DOHH2 (cell line): Measurements from ENCODE around the gene ARL1.
A peak's percentile ranks its signal among the peaks of the same experiment; 100 is the strongest.
"Not testable (repeated sequence)": the region's sequence is repeated elsewhere in the genome, so short reads cannot be mapped to it uniquely, and the experiment has no call there.

Source experiments
- H3F3A ChIP-seq: fragments of 200-600 bp; sonication (generic), shearing (Covaris generic); 2 replicates; pipeline ENCODE4 v1.6.0; 2016; ENCODE audit warnings: antibody characterized with exemption, mild to moderate bottlenecking; ENCODE audit not compliant: control insufficient read depth, insufficient read depth
- H3K27ac ChIP-seq: fragments of 200-600 bp; sonication (generic); 2 replicates; pipeline ENCODE4 v1.5.1; 2014; ENCODE audit warnings: low read depth, mild to moderate bottlenecking, low read length, moderate library complexity
- H3K27me3 ChIP-seq: fragments of 200-600 bp; sonication (generic); 2 replicates; pipeline ENCODE4 v1.6.1; 2014; ENCODE audit warnings: mild to moderate bottlenecking, low read length, mixed read lengths; ENCODE audit not compliant: control insufficient read depth
- H3K36me3 ChIP-seq: fragments of 200-600 bp; sonication (generic); 2 replicates; pipeline ENCODE4 v1.6.1; 2014; ENCODE audit warnings: mild to moderate bottlenecking, low read length, moderate library complexity, mixed read lengths; ENCODE audit not compliant: control insufficient read depth
- H3K4me1 ChIP-seq: fragments of 200-600 bp; sonication (generic); 2 replicates; pipeline ENCODE4 v1.6.1; 2014; ENCODE audit warnings: mild to moderate bottlenecking, low read length, mixed read lengths; ENCODE audit not compliant: control insufficient read depth
- H3K4me2 ChIP-seq: fragments of 200-600 bp; sonication (generic); 2 replicates; pipeline ENCODE4 v1.6.0; 2014; ENCODE audit warnings: mild to moderate bottlenecking, low read length, moderate library complexity
- H3K4me3 ChIP-seq: fragments of 200-600 bp; sonication (generic); 2 replicates; pipeline ENCODE4 v1.5.1; 2014; ENCODE audit warnings: mild to moderate bottlenecking, low read length, mixed read lengths
- H3K79me2 ChIP-seq: fragments of 200-600 bp; sonication (generic); 2 replicates; pipeline ENCODE4 v1.6.1; 2014; ENCODE audit warnings: mild to moderate bottlenecking, low read length, mixed read lengths; ENCODE audit not compliant: control insufficient read depth
- H3K9me2 ChIP-seq: fragments of 200-600 bp; sonication (generic); replicated peaks from 2 replicates; pipeline ENCODE4 v1.6.1; 2014; ENCODE audit warnings: mild to moderate bottlenecking, low read length, mixed read lengths; ENCODE audit not compliant: control insufficient read depth
- H3K9me3 ChIP-seq: fragments of 200-600 bp; sonication (generic); 2 replicates; pipeline ENCODE4 v1.6.1; 2014; ENCODE audit warnings: antibody characterized with exemption, low read length, mixed read lengths; ENCODE audit not compliant: control insufficient read depth, insufficient read depth
- H4K20me1 ChIP-seq: fragments of 200-600 bp; sonication (generic); 2 replicates; pipeline ENCODE4 v1.6.0; 2014; ENCODE audit warnings: low read depth, mild to moderate bottlenecking, antibody characterized with exemption, low read length, moderate library complexity; ENCODE audit not compliant: control insufficient read depth, insufficient read depth
- CTCF ChIP-seq: fragments of 200-600 bp; sonication (generic); IDR thresholded peaks from one replicate; pipeline ENCODE4 v1.5.1; 2014; ENCODE audit warnings: antibody characterized with exemption, mild to moderate bottlenecking, low read depth, low read length; ENCODE audit not compliant: poor library complexity, severe bottlenecking
- EZH2phosphoT487 ChIP-seq: fragments of 200-600 bp; sonication (generic); IDR thresholded peaks from 2 replicates; pipeline ENCODE4 v1.6.1; 2017; ENCODE audit warnings: borderline replicate concordance, mild to moderate bottlenecking, antibody characterized with exemption, low read length, moderate library complexity, mixed read lengths

The ARL1 gene

GRCh38 chr12:101415228-101415627 lies 7.7 kb upstream of the ARL1 start:
- Histone ChIP-seq H3F3A (no peaks in the 10 kb centered on the region), H4K20me1 (no peaks in the 10 kb centered on the region), H3K9me2 (no peaks in the 10 kb centered on the region), H3K4me3 (no peak overlapping the region), H3K9me3 (no peaks in the 10 kb centered on the region), H3K36me3 (no peaks in the 10 kb centered on the region), H3K27me3 (no peaks in the 10 kb centered on the region), H3K4me1 (no peaks in the 10 kb centered on the region), H3K4me2 (no peak overlapping the region), H3K27ac (no peak overlapping the region), H3K79me2 (no peaks in the 10 kb centered on the region)
- no peak for TF ChIP-seq CTCF
- TF ChIP-seq EZH2phosphoT487: no peak

GRCh38 chr12:101414533-101415119 lies 7.1 kb upstream of the ARL1 start:
- Histone ChIP-seq H4K20me1 (no peaks in the 10 kb centered on the region), H3K79me2 (no peaks in the 10 kb centered on the region), H3K9me2 (no peaks in the 10 kb centered on the region), H3K4me3 (no peak overlapping the region), H3F3A (no peaks in the 10 kb centered on the region), H3K4me1 (no peaks in the 10 kb centered on the region), H3K4me2 (no peak overlapping the region), H3K27me3 (no peaks in the 10 kb centered on the region), H3K27ac (no peak overlapping the region), H3K9me3 (no peaks in the 10 kb centered on the region), H3K36me3 (no peaks in the 10 kb centered on the region)
- no peak for TF ChIP-seq EZH2phosphoT487
- peak; percentile 73 for TF ChIP-seq CTCF

- H3K4me2 ChIP-seq, H3F3A ChIP-seq, H3K4me3 ChIP-seq, H3K27ac ChIP-seq, H4K20me1 ChIP-seq, H3K9me2 ChIP-seq, H3K9me3 ChIP-seq, H3K36me3 ChIP-seq, H3K27me3 ChIP-seq: not testable (repeated sequence)
- Histone ChIP-seq H3K4me1 (peaks cover 14% of the 10 kb centered on the region), H3K79me2 (peaks cover 38% of the 10 kb centered on the region)
Observed at GRCh38 chr12:101410169-101410568, 2.6 kb upstream of the ARL1 start.

GRCh38 chr12:101407049-101407435 lies 530 bp downstream of the ARL1 start:
- peak overlapping the region; percentile 96 for H3K4me2 ChIP-seq
- no peak for TF ChIP-seq CTCF
- no peak for TF ChIP-seq EZH2phosphoT487
- H3K9me2 ChIP-seq: no peaks in the 10 kb centered on the region
- H3K79me2 ChIP-seq: peaks cover 54% of the 10 kb centered on the region
- H3K4me3 ChIP-seq: peak overlapping the region; percentile 100
- no peaks in the 10 kb centered on the region for H3K27me3 ChIP-seq
- no peaks in the 10 kb centered on the region for H3F3A ChIP-seq
- H3K4me1 ChIP-seq: peaks cover 17% of the 10 kb centered on the region
- 0 out of 2 replicates have a peak, but pooled peaks cover 4% of the 10 kb centered on the region for H4K20me1 ChIP-seq
- peaks cover 10% of the 10 kb centered on the region for H3K36me3 ChIP-seq
- peak overlapping the region; percentile 60; the same call in 1 of the 2 replicates for H3K27ac ChIP-seq
- no peaks in the 10 kb centered on the region for H3K9me3 ChIP-seq

GRCh38 chr12:101391181-101391580 lies 16.4 kb downstream of the ARL1 start:
- not testable (repeated sequence) for H3K4me3 ChIP-seq, H3K9me2 ChIP-seq, H3K9me3 ChIP-seq, H3K4me1 ChIP-seq, H3K27me3 ChIP-seq, H3K27ac ChIP-seq, H3K79me2 ChIP-seq, H3F3A ChIP-seq, H4K20me1 ChIP-seq, H3K4me2 ChIP-seq
- H3K36me3 ChIP-seq: peaks cover 36% of the 10 kb centered on the region
